HG03354 (cell line): ENCODE measurements around the gene GSTM1.

Experiments used
- ATAC-seq: cut with Tn5 transposase; IDR thresholded peaks from one replicate; pipeline ENCODE4 v1.9.1; 2021; ENCODE audit warnings: mild to moderate bottlenecking; ENCODE audit not compliant: unreplicated experiment, poor library complexity, severe bottlenecking

GSTM1 gene

DNA sequence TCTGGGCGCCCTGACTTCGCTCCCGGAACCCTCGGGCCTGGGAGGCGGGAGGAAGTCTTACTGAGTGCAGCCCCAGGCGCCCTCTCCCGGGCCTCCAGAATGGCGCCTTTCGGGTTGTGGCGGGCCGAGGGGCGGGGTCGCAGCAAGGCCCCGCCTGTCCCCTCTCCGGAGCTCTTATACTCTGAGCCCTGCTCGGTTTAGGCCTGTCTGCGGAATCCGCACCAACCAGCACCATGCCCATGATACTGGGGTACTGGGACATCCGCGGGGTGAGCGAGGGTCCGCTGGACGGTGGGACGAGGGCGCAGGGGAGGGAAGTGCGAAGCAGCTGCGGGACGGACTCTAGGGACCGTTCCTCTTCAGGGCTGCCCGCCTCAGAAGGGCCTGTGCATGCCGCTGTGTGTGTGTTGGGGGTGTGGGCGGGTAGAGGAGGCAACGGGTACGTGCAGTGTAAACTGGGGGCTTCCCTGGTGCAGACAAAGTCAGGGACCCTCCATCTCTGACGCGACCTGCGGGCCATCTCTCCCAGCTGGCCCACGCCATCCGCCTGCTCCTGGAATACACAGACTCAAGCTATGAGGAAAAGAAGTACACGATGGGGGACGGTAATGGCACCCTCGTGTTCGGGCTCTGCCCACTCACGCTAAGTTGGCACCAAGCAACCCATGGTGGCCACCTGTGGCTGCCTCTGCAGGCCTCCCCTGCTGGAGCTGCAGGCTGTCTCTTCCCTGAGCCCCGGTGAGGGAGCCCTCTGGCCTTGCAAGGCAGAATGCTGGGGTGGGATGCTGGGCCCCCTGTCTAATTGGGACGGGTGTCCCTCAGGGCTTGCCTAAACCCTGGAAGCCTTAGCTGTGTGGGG, at the start of gene GSTM1:
GSTM1 (plus strand) TSS at position 177 of the 859 bp plus-strand sequence; CDS start at position 234, 57 bp downstream.
- ATAC-seq, result peak; percentile 98

DNA sequence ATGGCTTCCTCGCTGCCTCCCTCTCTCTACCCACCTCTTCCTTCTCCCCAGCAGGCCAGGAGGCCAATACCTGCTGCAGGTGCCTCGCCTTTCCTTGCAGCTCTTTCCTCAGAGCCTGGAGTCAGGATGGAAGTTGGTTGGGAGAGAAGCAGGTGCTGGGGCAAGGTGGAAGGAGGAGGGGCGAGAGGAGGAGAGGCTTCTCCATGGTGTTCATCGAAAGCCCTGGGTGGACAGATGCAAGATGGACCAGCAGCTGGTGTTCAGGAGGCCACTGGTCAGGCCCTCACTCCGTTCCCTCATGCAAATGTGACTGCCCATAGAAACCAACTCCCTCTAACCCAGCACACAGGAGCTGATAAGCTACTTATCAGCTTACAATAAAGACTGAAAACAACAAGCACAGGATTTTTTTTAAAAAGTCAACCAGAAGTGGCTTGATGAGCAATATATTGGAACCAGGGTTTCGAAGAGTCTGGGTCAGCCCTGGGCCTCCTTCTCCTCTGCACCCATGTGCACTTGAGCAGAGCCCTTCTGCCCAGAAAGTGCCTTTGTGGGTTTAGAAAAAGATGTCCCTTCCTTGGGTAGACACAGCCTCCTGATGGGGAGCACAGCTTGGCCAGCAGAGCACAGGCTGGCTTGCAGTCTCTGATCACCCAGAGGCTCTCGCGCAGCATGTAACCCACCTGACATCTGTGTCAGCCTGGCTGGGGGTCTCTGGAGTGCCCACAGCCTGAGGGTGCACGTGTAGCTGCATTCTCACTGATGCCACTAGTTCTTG, 48.4 kb upstream of the GSTM1 start:
- ATAC-seq, result no peak

DNA sequence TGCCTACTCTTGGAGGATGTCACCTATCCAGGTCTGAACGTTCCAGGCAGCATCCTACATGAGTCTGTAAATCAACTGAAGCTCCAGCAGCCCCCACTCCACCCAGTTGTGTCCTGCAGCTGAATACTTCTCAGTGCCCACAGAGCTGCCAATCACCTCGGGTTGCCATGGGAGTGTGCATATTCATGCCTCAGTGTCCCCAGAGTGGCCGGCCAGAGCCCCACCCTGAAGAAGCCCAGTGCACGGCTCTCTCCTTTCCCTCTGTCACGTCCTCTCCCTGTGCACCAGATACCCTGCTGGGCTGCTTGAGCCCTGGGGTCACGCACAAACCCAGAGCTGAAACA, 47.8 kb upstream of the GSTM1 start:
- no peak for ATAC-seq

DNA sequence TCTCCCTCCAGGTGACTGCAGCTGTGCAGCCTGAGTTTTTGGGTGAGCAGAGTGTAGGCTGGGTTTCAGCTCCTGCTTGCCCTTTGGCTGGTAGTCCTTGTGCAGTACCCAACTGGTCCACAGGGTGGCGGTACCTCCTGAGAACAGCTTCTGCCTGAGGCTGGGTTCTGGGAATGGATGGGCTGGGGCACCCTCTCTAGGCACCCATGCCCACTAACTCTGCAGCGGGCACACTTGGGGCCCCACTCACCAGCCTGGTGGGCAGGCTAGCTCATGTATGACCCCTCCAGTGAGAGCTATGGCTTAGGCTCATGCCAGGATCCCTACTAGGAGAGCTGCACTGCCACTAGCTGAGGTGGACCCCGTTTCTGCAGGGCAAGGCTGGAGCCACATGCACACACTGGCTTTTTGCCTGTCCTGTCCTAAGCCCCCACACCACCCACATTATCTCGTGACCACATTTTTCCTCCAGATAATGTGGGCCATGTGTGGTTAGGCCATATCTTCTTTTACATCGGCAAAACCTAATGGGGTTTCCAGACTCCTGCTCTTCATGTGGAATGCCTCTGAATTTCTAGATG, 47.2 kb upstream of the GSTM1 start:
- ATAC-seq, result peak; percentile 56

DNA sequence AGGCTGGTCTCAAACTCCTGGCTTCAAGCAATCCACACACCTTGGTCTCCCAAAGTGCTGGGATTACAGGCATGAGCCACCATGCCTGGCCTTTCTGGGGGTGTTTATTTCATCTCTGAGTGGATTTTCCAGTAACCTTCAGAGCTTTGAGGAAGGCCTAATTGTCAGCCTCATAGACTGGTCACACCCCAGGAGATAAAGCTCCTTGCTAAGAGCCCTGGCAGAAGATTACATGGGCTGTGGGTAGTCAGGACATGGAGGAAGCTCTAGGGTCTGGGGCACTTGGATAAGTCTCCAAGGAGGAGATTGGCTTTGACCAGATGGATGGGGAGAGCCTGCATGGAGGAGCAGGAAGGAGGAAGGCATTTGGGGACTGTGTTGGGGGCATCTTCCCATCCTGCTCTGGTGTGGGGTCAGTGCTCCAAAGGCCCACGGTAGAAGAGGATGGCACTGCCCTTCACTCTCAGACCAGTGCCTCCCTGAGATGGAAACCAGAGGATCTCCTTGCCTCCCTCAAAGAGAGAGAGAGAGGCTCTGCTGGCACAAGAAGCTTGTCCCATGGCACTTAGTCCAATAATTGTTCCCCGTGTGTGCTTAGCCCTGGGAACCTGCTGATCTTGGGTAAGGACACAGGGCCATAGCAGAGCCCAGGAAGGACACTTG, 46.4 kb upstream of the GSTM1 start:
- ATAC-seq, result no peak

DNA sequence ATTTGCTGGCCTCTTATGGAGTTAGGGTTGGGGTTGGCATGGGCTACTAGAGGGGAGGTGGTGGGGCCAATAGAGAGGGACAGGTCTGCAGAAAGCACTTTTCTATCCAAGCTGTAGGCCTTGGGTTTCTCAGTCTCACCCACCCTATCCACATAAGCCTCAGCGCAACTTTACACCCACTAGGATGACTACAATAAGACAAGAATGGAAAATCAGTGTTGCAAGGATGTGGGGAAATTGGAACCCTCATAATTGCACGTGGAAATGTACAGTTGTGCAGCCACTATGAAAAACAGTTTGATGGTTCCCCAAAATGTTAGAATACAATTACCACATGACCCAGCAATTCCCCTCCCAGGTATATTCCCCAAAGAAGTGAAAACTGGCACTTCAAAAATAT, 45.8 kb upstream of the GSTM1 start:
- ATAC-seq, result no peak

DNA sequence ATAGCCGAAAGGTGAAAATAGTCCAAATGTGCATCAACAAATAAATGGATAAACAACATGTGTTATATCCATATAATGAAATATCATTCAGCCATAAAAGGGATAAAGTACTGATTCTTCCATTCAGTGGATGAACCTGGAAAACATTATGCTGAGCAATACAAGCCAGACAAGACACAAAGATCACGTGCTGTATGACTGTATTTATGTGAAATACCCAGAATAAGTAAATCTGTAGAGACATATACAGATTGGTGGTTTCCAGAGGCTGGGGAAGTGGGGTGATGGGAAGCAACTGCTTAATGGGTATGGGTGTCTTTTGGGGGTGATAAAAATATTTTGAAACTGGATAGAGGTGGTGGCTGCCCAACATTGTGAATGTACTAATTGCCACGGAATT, 45.0 kb upstream of the GSTM1 start:
- no peak for ATAC-seq

DNA sequence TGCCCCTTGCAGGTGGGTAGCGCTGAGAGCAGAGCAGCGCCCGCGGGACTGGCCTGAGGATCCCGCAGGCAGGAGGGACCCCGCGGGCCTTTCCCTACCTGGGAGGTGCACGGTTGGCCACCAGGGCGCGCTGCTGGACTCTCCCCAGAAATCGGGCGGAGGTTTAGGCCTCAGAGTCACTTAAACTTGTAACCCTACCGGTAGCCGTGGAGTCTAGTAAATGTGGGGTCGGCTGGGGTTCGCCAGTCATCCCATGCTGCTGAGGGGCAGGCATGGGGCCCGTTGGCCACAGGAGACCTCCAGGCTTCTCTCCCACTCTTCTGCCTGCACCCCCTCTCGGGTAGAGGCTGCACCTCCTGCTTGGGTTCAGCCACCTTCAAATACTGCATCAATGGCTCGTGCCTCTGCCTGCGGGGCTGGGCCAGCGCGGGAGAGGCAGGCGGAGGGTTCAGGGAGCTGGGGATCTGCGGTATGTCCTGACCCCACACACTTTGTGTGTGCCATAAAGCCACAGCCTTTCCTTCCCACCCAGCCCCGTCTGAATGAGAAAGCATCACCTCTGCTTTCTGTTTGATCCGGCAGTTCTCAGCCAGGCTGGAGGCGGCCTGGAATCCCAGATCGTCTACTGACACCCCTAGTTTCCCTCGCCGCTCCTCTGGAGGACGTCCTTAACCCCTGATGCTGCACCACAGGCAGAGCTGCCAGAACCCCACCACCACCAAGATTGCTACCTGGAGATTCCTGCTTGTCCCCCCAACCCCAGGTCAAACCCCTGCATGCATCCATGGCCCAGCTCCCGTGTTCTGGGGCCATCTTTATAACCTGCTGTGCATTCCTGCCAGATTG, 44.0 kb upstream of the GSTM1 start:
- peak; percentile 97 for ATAC-seq

DNA sequence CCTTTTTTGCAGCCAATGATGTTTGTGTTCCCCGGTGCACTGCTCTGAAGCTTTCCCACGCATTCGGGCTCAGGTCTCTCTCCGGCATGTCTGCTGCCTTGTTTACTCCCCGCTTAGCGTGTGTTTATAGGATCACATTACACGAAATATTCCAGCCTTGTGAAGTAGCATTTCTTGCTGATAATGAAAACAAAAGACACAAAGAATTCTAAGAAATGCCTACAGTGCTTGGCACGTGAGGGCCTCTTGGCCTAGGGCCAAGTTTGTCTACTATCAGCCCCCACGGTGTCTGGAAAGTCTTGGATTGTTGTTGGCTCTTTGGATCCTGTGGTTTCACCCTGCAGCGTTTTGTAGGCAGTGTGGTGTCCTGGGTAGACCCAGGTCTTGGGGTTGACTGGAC, 42.9 kb upstream of the GSTM1 start:
- no peak for ATAC-seq

DNA sequence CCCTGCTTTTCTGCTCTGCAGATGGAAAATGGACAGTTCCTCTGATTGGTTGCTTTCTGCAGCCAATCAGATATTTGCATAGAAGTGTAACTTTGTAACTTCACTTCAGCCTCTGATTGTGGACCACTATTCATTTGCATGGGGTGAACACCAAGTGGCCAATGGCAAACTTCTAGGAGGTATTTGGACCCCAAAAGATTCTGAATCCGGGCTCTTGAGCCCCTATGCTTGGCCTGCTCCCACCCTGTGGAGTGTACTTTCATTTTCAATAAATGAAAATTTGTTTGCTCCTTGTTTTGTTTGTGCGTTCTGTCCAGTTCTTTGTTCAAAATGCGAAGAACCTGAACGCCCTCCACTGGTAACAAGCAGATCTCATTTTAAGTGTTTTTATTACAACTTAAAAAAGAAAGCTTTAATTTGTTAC, 38.1 kb upstream of the GSTM1 start:
- no peak for ATAC-seq

DNA sequence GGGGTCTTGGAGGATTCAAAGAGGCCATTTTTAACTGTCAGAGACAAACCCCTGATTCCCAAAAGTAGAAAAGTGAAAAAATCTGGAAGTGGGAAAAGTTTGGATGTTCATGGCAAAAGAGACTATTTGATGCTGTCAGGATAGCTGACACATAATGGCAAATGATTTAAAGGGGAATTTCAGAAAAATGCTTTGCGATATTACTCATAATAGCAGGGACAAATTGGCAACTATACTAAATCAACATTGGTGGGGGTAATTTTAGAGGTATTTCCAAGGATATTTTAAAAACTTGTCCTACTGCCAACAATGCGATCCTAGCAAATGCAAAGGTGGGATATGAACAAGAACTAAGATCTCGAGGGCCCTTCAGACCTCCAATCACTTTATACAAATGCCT, 37.0 kb upstream of the GSTM1 start:
- no peak for ATAC-seq

DNA sequence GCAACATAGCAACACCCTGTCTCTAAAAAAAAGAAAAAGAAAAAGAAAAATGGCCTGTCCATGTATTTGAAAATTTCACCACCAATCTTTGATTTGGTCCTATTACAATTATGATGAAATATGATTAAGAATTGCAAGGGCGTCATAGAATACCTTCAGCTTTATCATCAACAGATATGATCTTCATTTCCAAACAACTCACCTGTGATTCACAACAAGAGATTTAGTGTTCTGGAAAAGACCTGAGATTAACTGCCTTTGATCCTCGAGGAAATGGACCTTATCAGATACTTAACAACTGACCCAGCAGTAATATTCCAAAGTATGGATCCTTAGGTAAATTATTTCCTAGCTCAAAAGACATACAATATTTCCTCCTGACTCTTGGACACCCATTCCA, 35.2 kb upstream of the GSTM1 start:
- no peak for ATAC-seq

DNA sequence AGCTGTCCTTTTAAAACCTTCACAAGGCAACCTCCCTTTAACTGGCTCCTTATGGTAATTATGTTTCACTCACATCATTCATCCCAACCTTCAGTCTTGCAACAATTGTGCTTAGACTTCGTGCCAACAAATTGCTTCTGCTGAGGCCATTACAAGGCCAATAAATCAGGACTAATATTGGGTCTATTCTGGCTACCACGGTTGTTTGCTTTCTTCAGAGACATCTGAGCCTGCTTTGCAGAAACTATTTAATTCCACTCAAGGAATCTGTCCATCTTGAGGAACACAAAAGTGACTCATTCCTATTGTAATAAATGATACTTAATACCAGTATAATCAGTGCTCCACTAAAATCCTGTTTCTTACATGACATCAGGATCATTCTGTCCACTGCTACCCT, 34.3 kb upstream of the GSTM1 start:
- no peak for ATAC-seq

DNA sequence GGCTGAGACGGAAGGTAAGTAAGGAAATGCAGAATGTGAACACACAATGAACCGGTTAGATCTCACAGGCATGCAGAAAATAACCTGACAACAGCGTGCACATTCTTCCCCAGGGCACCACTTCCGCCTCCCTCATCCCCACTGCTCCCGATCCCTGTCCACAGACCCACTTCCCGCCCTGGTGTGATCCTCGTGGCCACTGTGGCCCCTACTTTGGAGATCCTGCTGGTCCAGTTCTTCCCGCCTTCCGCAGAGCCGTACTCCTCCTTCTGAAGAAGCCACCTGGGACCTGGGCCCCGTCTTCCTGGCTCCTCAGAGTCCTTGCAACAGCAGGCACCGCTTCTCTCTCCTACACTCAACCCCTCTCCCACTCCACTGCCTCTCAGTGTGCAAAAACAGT, 33.1 kb upstream of the GSTM1 start:
- no peak for ATAC-seq

DNA sequence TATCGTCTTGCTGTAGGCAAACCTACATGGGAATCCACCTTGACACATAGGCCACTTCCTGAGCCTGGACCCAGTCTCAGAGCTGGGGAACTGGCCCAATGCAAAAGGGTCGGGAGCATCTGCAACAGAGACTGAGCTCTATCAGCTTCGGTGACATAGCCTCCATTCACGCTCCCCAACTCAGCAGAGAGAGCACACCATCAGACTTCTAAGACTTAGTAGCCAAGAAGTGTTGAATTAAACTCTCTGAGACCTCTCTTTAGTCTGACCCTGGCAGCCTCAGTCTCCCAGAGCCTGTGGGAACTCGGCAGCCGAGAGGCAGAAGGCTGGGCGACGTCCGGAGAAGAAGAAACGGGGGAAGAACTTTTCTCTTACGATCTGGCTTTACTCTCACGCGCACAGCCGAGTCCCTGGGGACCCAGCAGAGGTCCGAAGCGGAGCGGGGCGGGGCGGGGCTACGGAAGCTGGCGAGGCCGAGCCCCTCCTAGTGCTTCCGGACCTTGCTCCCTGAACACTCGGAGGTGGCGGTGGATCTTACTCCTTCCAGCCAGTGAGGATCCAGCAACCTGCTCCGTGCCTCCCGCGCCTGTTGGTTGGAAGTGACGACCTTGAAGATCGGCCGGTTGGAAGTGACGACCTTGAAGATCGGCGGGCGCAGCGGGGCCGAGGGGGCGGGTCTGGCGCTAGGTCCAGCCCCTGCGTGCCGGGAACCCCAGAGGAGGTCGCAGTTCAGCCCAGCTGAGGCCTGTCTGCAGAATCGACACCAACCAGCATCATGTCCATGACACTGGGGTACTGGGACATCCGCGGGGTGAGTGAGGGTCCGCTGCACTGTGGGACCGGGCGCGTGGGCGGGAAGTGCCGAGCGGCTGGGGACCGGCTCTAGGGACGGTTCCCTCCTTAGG, 31.8 kb upstream of the GSTM1 start, which contains the start of gene GSTM4:
GSTM4 (plus strand) TSS at position 485 of the 905 bp plus-strand sequence; CDS start at position 776, 291 bp downstream.
- ATAC-seq, result peak; percentile 93

DNA sequence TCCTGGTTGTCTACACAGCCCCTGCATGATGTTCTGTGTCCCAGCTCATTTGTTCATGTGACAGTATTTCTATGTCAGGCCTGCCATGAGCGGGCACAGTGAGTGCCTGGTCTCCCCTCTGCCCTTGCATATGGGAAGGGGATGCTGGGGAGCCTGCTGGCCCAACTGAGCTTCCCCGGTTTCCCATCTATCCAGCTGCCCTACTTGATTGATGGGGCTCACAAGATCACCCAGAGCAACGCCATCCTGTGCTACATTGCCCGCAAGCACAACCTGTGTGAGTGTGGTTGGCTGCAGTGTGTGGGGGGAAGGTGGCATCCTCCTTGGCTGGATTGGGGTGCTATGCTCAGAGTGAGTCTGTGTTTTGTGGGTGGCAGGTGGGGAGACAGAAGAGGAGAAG, 30.2 kb upstream of the GSTM1 start:
- ATAC-seq, result no peak

DNA sequence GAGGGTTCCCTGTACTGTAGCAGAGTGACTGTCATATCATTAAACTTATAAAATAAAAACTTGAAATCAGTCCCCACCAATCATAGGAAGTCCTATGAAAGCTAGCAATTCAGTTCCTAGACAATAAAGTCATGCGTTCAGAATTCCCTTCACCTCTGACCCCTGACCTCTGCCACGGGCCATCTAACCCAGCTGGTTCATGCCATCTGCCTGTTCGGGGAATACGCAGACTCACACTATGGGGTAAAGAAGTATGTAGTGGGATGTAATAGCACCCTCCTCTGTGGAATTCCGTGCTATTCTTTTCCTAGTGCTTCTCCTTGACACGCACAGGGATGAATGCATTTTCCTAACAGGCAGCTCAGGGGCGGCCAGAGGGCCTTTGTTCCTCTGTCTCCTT, 29.6 kb upstream of the GSTM1 start:
- ATAC-seq, result no peak

DNA sequence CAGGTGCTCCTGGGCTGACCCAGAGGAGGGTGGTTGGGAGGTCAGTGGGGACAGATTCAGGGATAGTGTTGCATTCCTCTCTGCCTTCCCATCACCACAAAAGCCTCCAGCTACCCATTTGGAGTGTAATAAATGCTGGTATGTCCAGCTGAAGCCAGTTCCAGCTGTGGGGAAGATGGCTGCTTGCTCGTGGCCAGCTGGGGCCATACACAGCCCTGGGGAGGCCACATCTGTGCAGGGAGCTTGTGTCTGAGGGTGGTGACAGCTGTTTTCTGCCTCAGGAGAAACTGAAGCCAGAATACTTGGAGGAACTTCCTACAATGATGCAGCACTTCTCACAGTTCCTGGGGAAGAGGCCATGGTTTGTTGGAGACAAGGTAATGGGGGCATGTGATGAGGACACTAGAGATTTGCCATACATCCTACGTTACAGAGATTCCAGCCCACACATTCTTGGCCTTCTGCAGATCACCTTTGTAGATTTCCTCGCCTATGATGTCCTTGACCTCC, 29.0 kb upstream of the GSTM1 start:
- ATAC-seq, result no peak
